ENCODE results near the gene PTPN18.

The PTPN18 gene

GRCh38 chr2:130339885-130340745 is 15.7 kb upstream of the PTPN18 start:
- DNase-seq (ENCODE audit: low read depth) = no peak

GRCh38 chr2:130341562-130342019 is 14.3 kb upstream of the PTPN18 start:
- DNase-seq (ENCODE audit: low read depth) = no peak

- DNase-seq (ENCODE audit: low read depth) = peak; percentile 97
Observed at GRCh38 chr2:130342020-130342532, 13.8 kb upstream of the PTPN18 start.

- peak; percentile 100 for DNase-seq (ENCODE audit: low read depth)
Observed at GRCh38 chr2:130342533-130343275, 13.2 kb upstream of the PTPN18 start, which contains the start of gene IMP4. Gene IMP4 (plus strand): TSS chr2:130342897. CDS start chr2:130342933, 36 bp downstream.

- no peak for DNase-seq (ENCODE audit: low read depth)
Observed at GRCh38 chr2:130344578-130344977, 11.3 kb upstream of the PTPN18 start.

- no peak for DNase-seq (ENCODE audit: low read depth)
Observed at GRCh38 chr2:130345091-130345490, 10.8 kb upstream of the PTPN18 start.

- DNase-seq (ENCODE audit: low read depth) = no peak
Observed at GRCh38 chr2:130345611-130346010, 10.2 kb upstream of the PTPN18 start.

- DNase-seq (ENCODE audit: low read depth) = no peak
Observed at GRCh38 chr2:130346041-130346740, 9.7 kb upstream of the PTPN18 start.

- DNase-seq (ENCODE audit: low read depth) = no peak
Observed at GRCh38 chr2:130346741-130347066, 9.2 kb upstream of the PTPN18 start.

- no peak for DNase-seq (ENCODE audit: low read depth)
Observed at GRCh38 chr2:130347220-130347925, 8.5 kb upstream of the PTPN18 start.

- DNase-seq (ENCODE audit: low read depth) = no peak
Observed at GRCh38 chr2:130349174-130349573, 6.7 kb upstream of the PTPN18 start.

- no peak for DNase-seq (ENCODE audit: low read depth)
Observed at GRCh38 chr2:130351711-130352110, 4.1 kb upstream of the PTPN18 start.

- DNase-seq (ENCODE audit: low read depth) = no peak
Observed at GRCh38 chr2:130352237-130352636, 3.6 kb upstream of the PTPN18 start.

GRCh38 chr2:130353291-130354138 is 2.3 kb upstream of the PTPN18 start:
- DNase-seq (ENCODE audit: low read depth) = no peak

GRCh38 chr2:130354139-130354428 is 1.8 kb upstream of the PTPN18 start:
- no peak for DNase-seq (ENCODE audit: low read depth)

GRCh38 chr2:130355172-130355577 is 681 bp upstream of the PTPN18 start:
- DNase-seq (ENCODE audit: low read depth) = no peak

GRCh38 chr2:130357864-130358263 is 2.0 kb downstream of the PTPN18 start:
- no peak for DNase-seq (ENCODE audit: low read depth)

- no peak for DNase-seq (ENCODE audit: low read depth)
Observed at GRCh38 chr2:130358420-130359350, 2.8 kb downstream of the PTPN18 start.

- no peak for DNase-seq (ENCODE audit: low read depth)
Observed at GRCh38 chr2:130359466-130359865, 3.6 kb downstream of the PTPN18 start.

GRCh38 chr2:130363479-130363878 is 7.6 kb downstream of the PTPN18 start:
- DNase-seq (ENCODE audit: low read depth) = no peak

All from iris pigment epithelial cell (primary cell).